ENCODE results near the gene FAM234B. TPM values are rescaled to one million over a fixed set of nuclear protein-coding genes. Genes with fewer than 3 reads are reported as not detected.

FAM234B gene
- total RNA-seq, 1 experiment from 2014 or later = 20.8 TPM

GRCh38 chr12:13026286-13026685, 17.9 kb upstream of the FAM234B start:
- H3K9me3 Mint-ChIP-seq = no peaks in the 10 kb centered on the region
- Histone ChIP-seq H3K79me1 (ENCODE audit: insufficient read depth, low read depth, low read length, poor library complexity, severe bottlenecking) (no peaks in the 10 kb centered on the region), H4K5ac (ENCODE audit: insufficient read length, low read depth, low read length) (no peak overlapping the region), H2BK12ac (ENCODE audit: insufficient read length, low read depth, low read length) (no peak overlapping the region), H3K4me1 (ENCODE audit: insufficient read depth, low read length) (peaks cover 6% of the 10 kb centered on the region), H3K27ac (ENCODE audit: insufficient read length, low read depth, low read length) (no peak overlapping the region), H2BK20ac (ENCODE audit: low read depth, low read length, poor library complexity, severe bottlenecking) (no peak overlapping the region), H3K56ac (ENCODE audit: insufficient read length, low read depth, low read length) (no peak overlapping the region), H2BK120ac (ENCODE audit: low read depth, low read length, poor library complexity, severe bottlenecking) (no peak overlapping the region), H2AFZ (ENCODE audit: low read length) (no peak overlapping the region), H3K23me2 (ENCODE audit: insufficient read length, low read depth, low read length, poor library complexity, severe bottlenecking) (no peaks in the 10 kb centered on the region), H4K20me1 (ENCODE audit: control insufficient read depth, insufficient read depth, insufficient read length) (no peaks in the 10 kb centered on the region), H4K91ac (ENCODE audit: insufficient read length, low read depth, low read length) (no peak overlapping the region), H2BK5ac (ENCODE audit: insufficient read length, low read length) (no peak overlapping the region), H3K4ac (ENCODE audit: low read depth, low read length) (no peak overlapping the region), H3K79me2 (ENCODE audit: insufficient read depth, low read length) (no peaks in the 10 kb centered on the region), H2BK15ac (ENCODE audit: low read depth, low read length) (no peak overlapping the region), H3T11ph (ENCODE audit: low read length) (no peak overlapping the region), H3K9ac (ENCODE audit: extremely low read depth, insufficient read length, low read length) (no peak overlapping the region), H3K18ac (ENCODE audit: insufficient read length, low read depth, low read length) (no peak overlapping the region), H2AK5ac (ENCODE audit: insufficient read length, low read length) (no peak overlapping the region), H3K27me3 (ENCODE audit: insufficient read depth, low read length) (no peaks in the 10 kb centered on the region), H3K4me2 (ENCODE audit: insufficient read depth, insufficient read length, low read length) (no peak overlapping the region), H3K9me3 (ENCODE audit: control insufficient read depth, low read depth, low read length) (no peaks in the 10 kb centered on the region), H3K14ac (ENCODE audit: insufficient read depth, low read length) (no peak overlapping the region), H3K23ac (ENCODE audit: insufficient read length, low read depth, low read length) (no peak overlapping the region), H4K8ac (replicated peaks; ENCODE audit: insufficient read length, low read depth, low read length) (no peak overlapping the region)
- no peak for DNase-seq
- no peak overlapping the region for H3K4me3 Mint-ChIP-seq
- no CpG with 5 or more reads among the region's 1 CpG for WGBS (ENCODE audit: extremely low coverage, insufficient read length, low lambda C conversion rate)
- peaks cover 14 to 20% of the 10 kb centered on the region in 2 experiments for H3K4me1 Mint-ChIP-seq
- no peaks in the 10 kb centered on the region for H3K36me3 Mint-ChIP-seq (ENCODE audit: insufficient read depth in 1 of 3, low read depth in 3 of 3)
- H3K27me3 Mint-ChIP-seq (ENCODE audit: low read depth) = no peaks in the 10 kb centered on the region
- no peak for TF ChIP-seq CTCF (conservative IDR thresholded peaks at IDR 0.05)
- no peak overlapping the region; a peak in 1 of 7 replicates for H3K27ac Mint-ChIP-seq
